BLaER1 treated with 17β-estradiol and CSF1 and Interleukin-3, amounts not matched to agents 10 nM and 100 nM (cell line): ENCODE data around the gene TRMU.

Experiments
- H3K27ac ChIP-seq, 11 experiments: shearing (Covaris generic); formaldehyde crosslinking; 2 replicates each; pipeline ENCODE4 v1.8.1; 2022
- H3K27me3 ChIP-seq, 11 experiments: shearing (Covaris generic); formaldehyde crosslinking; 2 replicates each; pipeline ENCODE4 v1.8.1; 2022
- H3K36me3 ChIP-seq, 11 experiments: shearing (Covaris generic); formaldehyde crosslinking; 2 replicates each; pipeline ENCODE4 v1.8.1; 2022
- H3K4me1 ChIP-seq, 10 experiments: shearing (Covaris generic); formaldehyde crosslinking; 2 replicates each; pipeline ENCODE4 v1.8.1; 2022
- H3K4me2 ChIP-seq, 11 experiments: shearing (Covaris generic); formaldehyde crosslinking; 2 replicates each; pipeline ENCODE4 v1.8.1; 2022
- H3K4me3 ChIP-seq, 10 experiments: shearing (Covaris generic); formaldehyde crosslinking; 2 replicates each; pipeline ENCODE4 v1.8.1; 2022
- H3K9ac ChIP-seq, 11 experiments: shearing (Covaris generic); formaldehyde crosslinking; 2 replicates each; pipeline ENCODE4 v1.8.1; 2022
- H3K9me3 ChIP-seq, 11 experiments: shearing (Covaris generic); formaldehyde crosslinking; replicated peaks in 1 of 11; 2 replicates each; pipeline ENCODE4 v1.8.1; 2022
- H4K20me1 ChIP-seq, 11 experiments: shearing (Covaris generic); formaldehyde crosslinking; 2 replicates each; pipeline ENCODE4 v1.8.1; 2022
- Cebpa-rat ChIP-seq, 11 experiments: shearing (Covaris generic); IDR thresholded peaks; 2 replicates each; pipeline ENCODE4 v1.8.1; 2022

The TRMU gene

DNA sequence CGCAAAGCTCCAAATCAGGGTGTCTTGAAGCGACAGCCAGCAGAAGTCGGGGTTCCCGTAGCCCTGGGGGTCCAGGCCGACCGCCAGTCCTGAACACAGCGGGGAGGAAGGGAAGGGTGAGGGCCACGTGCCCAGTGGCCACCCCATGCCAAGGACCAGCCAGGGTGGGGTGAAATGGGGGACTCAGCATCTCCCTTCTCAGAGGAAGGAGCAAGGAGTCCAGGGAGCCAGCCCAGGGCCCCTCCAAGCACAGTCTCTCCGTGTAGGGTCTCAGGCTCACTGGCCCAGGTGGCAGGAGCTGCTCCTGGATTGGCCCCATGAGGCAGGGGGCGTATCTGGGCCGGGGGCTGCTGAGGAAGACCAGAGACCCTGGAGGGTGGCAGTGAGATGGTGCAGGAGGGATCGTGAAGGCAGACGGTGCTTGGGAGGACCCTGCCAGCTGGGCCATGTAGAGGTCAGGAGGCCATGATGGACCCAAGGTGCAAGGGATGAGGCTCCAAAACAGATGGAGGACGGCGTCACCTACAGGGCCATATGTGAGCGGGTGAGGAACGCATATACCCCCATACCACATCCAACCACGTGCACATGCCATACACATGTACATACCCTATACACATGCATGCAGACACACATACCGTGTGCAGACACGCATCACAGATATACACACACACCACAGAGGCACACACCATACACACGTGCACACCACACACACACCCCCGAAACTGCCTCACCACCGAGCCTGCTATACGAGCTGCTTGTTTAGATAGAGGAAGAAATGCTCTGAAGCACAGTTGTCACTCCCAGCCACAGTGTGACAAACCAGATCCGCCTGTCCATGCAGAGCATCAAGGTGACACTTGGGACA lies 34.4 kb downstream of the TRMU start:
- Histone ChIP-seq H3K4me3 (no peak overlapping the region), H3K27me3 (peaks cover 21 to 71% (median 49%) of the 10 kb centered on the region in 11 experiments), H3K36me3 (no peaks in the 10 kb centered on the region), H3K9ac (no peak overlapping the region), H3K9me3 (peaks cover 0 to 1% (median 0%) of the 10 kb centered on the region in 11 experiments; a peak in 3 of 22 replicates), H4K20me1 (peaks cover 0 to 78% (median 37%) of the 10 kb centered on the region in 11 experiments; a peak in 19 of 22 replicates), H3K4me1 (peaks cover 24 to 52% (median 45%) of the 10 kb centered on the region in 10 experiments), H3K27ac (no peak overlapping the region), H3K4me2 (no peak overlapping the region)
- no peak for TF ChIP-seq Cebpa-rat (IDR thresholded peaks at IDR 0.05)

DNA sequence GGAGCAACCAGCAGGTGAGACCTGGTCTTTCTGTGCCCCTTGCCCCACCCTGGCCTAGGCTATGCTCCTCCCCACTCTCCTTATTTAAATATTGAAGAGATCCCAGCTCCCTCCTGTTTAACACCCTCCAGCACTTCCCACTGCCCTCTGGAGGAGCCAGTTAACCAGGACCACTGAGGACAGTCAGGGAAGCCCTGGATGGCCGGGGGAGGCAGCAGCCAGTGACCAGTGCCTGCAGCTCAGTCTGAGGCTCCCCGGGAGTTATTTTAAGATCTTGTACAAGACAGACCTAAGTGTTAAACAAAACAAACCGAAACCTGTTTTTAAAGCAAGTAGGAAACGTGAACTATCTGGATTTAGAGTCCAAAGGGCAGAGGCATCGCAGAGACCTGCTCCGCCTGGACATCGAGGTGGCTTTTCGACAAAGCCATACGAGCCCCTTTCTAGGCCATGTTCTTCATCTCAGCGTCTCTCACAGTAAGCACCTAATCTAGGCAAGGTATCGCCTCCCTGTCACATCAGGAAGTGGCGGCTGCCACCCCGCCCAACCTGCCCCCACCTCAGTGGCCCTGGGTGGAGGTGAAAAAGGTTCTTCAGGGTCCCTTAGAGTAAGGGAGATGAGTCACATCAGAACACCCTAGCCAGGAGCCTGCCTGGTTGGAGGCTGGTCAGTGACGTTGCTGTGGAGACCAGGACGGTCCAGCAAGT lies 35.2 kb downstream of the TRMU start:
- peaks cover 0 to 76% (median 33%) of the 10 kb centered on the region in 11 experiments; a peak in 18 of 22 replicates for H4K20me1 ChIP-seq
- H3K9ac ChIP-seq = no peak overlapping the region
- no peak overlapping the region for H3K4me2 ChIP-seq
- no peak overlapping the region for H3K4me3 ChIP-seq
- H3K27ac ChIP-seq = no peak overlapping the region
- no peak for TF ChIP-seq Cebpa-rat (IDR thresholded peaks at IDR 0.05)
- peaks cover 15 to 72% (median 43%) of the 10 kb centered on the region in 11 experiments; a peak in 21 of 22 replicates for H3K27me3 ChIP-seq
- peaks cover 3 to 9% (median 8%) of the 10 kb centered on the region in 11 experiments for H3K9me3 ChIP-seq
- peaks cover 0 to 4% (median 0%) of the 10 kb centered on the region in 11 experiments; a peak in 4 of 22 replicates for H3K36me3 ChIP-seq
- peaks cover 22 to 49% (median 43%) of the 10 kb centered on the region in 10 experiments for H3K4me1 ChIP-seq

DNA sequence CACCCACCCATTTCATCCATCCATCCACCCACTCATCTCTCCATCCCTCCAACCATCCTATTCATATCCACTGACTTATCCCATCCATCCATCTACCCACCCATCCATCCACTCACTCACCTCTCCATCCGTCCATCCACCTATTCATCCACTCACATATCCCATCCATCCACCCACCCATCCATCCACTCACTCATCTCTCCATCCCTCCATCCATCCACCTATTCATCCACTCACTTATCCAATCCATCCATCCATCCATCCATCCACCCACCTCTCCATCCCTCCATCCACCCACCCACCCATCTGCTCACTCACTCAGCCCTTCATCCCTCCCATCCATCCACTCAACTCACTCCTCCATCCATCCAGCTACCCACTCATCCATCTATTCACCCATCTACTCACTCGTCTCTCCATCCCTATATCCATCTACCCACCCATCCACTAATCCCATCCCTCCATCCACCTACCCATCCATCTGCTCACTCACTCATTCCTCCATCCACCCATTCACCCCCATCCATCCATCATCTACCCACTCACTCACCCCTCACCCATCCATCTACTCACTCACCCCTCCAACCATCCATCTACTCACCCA lies 36.2 kb downstream of the TRMU start:
- peaks cover 0 to 13% (median 7%) of the 10 kb centered on the region in 11 experiments; a peak in 8 of 22 replicates for H3K36me3 ChIP-seq
- H3K9ac ChIP-seq = no peak overlapping the region
- peaks cover 8 to 68% (median 37%) of the 10 kb centered on the region in 11 experiments; a peak in 20 of 22 replicates for H3K27me3 ChIP-seq
- H3K4me3 ChIP-seq = no peak overlapping the region
- H3K4me2 ChIP-seq = 0 out of 22 replicates have a peak overlapping the region, but pooled peaks of 1 of the 11 experiments have one; percentile 95
- no peak overlapping the region for H3K27ac ChIP-seq
- H3K4me1 ChIP-seq = peaks cover 22 to 44% (median 38%) of the 10 kb centered on the region in 10 experiments
- H3K9me3 ChIP-seq = peaks cover 13 to 19% (median 18%) of the 10 kb centered on the region in 11 experiments
- peaks cover 0 to 70% (median 28%) of the 10 kb centered on the region in 11 experiments; a peak in 18 of 22 replicates for H4K20me1 ChIP-seq
- TF ChIP-seq Cebpa-rat (IDR thresholded peaks at IDR 0.05) = no peak

DNA sequence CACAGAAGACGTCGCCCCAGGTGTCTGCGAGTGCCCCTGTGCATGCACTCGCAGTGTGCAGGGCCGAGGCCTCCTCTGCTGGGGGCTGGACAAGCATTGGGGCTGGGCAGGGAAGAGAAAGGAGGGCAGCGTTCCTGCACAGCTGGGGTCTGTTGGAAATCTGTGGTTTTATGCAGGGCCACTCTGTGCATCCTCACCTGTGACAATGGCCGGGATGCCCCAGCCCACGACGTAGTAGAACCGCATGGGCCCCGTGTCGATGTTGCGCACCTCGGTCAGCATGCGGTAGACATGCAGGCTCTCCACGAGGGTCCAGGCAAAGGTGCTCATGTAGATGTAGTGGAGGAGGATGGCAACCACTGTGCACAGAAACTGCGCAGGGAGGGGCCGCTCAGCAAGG lies 37.2 kb downstream of the TRMU start:
- peak overlapping the region; percentile 42 to 98 (median 88); a peak in 21 of 22 replicates for H3K4me2 ChIP-seq
- H3K4me1 ChIP-seq = peaks cover 23 to 35% (median 32%) of the 10 kb centered on the region in 10 experiments
- no peak overlapping the region for H3K27ac ChIP-seq
- H4K20me1 ChIP-seq = peaks cover 0 to 70% (median 24%) of the 10 kb centered on the region in 11 experiments; a peak in 18 of 22 replicates
- H3K27me3 ChIP-seq = peaks cover 0 to 67% (median 27%) of the 10 kb centered on the region in 11 experiments; a peak in 17 of 22 replicates
- no peak overlapping the region for H3K9ac ChIP-seq
- TF ChIP-seq Cebpa-rat (IDR thresholded peaks at IDR 0.05) = no peak
- H3K9me3 ChIP-seq = peaks cover 16 to 26% (median 22%) of the 10 kb centered on the region in 11 experiments
- H3K36me3 ChIP-seq = peaks cover 0 to 21% (median 7%) of the 10 kb centered on the region in 11 experiments; a peak in 8 of 22 replicates
- H3K4me3 ChIP-seq = peak overlapping the region in 1 of 10 experiments; percentile 12; a peak in 1 of 20 replicates

- no peak for TF ChIP-seq Cebpa-rat (IDR thresholded peaks at IDR 0.05)
- Histone ChIP-seq H3K9me3 (peaks cover 16 to 26% (median 22%) of the 10 kb centered on the region in 11 experiments), H3K27ac (no peak overlapping the region), H3K27me3 (peaks cover 0 to 62% (median 22%) of the 10 kb centered on the region in 11 experiments; a peak in 16 of 22 replicates), H3K4me1 (peaks cover 27 to 38% (median 31%) of the 10 kb centered on the region in 10 experiments), H3K9ac (no peak overlapping the region), H3K4me2 (peak overlapping the region; percentile 42 to 98 (median 88); a peak in 21 of 22 replicates), H4K20me1 (peaks cover 0 to 70% (median 19%) of the 10 kb centered on the region in 11 experiments; a peak in 18 of 22 replicates), H3K36me3 (peaks cover 0 to 21% (median 7%) of the 10 kb centered on the region in 11 experiments; a peak in 8 of 22 replicates), H3K4me3 (peak overlapping the region in 1 of 10 experiments; percentile 12; a peak in 1 of 20 replicates)
Observed at GRCh38 chr22:46373159-46373558, 37.6 kb downstream of the TRMU start.

- peak overlapping the region; percentile 64 to 98 (median 89) for H3K4me2 ChIP-seq
- peaks cover 16 to 26% (median 22%) of the 10 kb centered on the region in 11 experiments for H3K9me3 ChIP-seq
- H3K4me3 ChIP-seq = peak overlapping the region in 3 of 10 experiments; percentile 24 to 37 (median 36); a peak in 4 of 20 replicates
- TF ChIP-seq Cebpa-rat (IDR thresholded peaks at IDR 0.05) = no peak
- peak overlapping the region in 6 of 11 experiments; percentile 21 to 60 (median 44); a peak in 9 of 22 replicates for H3K9ac ChIP-seq
- peaks cover 0 to 67% (median 22%) of the 10 kb centered on the region in 11 experiments; a peak in 18 of 22 replicates for H4K20me1 ChIP-seq
- H3K27ac ChIP-seq = peak overlapping the region in 6 of 11 experiments; percentile 8 to 52 (median 24); a peak in 8 of 22 replicates
- peaks cover 0 to 21% (median 7%) of the 10 kb centered on the region in 11 experiments; a peak in 8 of 22 replicates for H3K36me3 ChIP-seq
- H3K4me1 ChIP-seq = peaks cover 27 to 45% (median 31%) of the 10 kb centered on the region in 10 experiments
- peaks cover 6 to 61% (median 23%) of the 10 kb centered on the region in 11 experiments; a peak in 18 of 22 replicates for H3K27me3 ChIP-seq
Observed at GRCh38 chr22:46373921-46374662, 38.6 kb downstream of the TRMU start.
